BJ (cell line): ENCODE results near the gene JMJD1C. TPM values are rescaled to one million over a fixed set of nuclear protein-coding genes. Genes with fewer than 3 reads are reported as not detected.
"Not testable (repeated sequence)": the region's sequence is repeated elsewhere in the genome, so short reads cannot be mapped to it uniquely, and the experiment has no call there.

Experiments
- CTCF ChIA-PET: fragments of 350-600 bp; formaldehyde crosslinking; extraction: SDS; loops from one replicate; lab custom pipeline; 2021; ENCODE audit warnings: antibody characterized with exemption, inconsistent platforms; lab: Yijun Ruan, JAX
- POLR2A ChIA-PET: fragments of 300-600 bp; sonication (Branson Sonifier 250); formaldehyde crosslinking; extraction: SDS; loops from one replicate; lab custom pipeline; 2021; ENCODE audit warnings: antibody characterized with exemption; lab: Charles Lee
- DNase-seq: peaks from one replicate; pipeline ENCODE4 v3.0.0-alpha.2; 2011; ENCODE audit warnings: low read depth
- H3K27me3 ChIP-seq: 2 replicates; pipeline ENCODE4 v1.6.0; 2011; ENCODE audit warnings: low read length; ENCODE audit not compliant: control insufficient read depth, insufficient read depth
- H3K36me3 ChIP-seq: 2 replicates; pipeline ENCODE4 v1.5.1; 2011; ENCODE audit warnings: low read length; ENCODE audit not compliant: control insufficient read depth, insufficient read depth
- H3K4me3 ChIP-seq: 2 replicates; pipeline ENCODE4 v1.5.1; 2011; ENCODE audit warnings: low read depth, mild to moderate bottlenecking, control low read depth, low read length
- polyA plus RNA-seq: library from polyadenylated mRNA; depleted of rRNA; stranded (reverse); fragments of >200 nt; gene quantifications from 2 replicates; pipeline ENCODE4 v1.2.3, GENCODE V29; 2011
- TF ChIP-seq, protein P1 (sequence below): IDR thresholded peaks from 2 replicates; pipeline ENCODE4 v1.5.1; 2011; ENCODE audit warnings: low read depth, mild to moderate bottlenecking, control low read depth, inconsistent platforms, low read length, moderate library complexity; ENCODE audit not compliant: insufficient read depth

The JMJD1C gene
- polyA plus RNA-seq, 1 experiment = 14.2 TPM

DNA sequence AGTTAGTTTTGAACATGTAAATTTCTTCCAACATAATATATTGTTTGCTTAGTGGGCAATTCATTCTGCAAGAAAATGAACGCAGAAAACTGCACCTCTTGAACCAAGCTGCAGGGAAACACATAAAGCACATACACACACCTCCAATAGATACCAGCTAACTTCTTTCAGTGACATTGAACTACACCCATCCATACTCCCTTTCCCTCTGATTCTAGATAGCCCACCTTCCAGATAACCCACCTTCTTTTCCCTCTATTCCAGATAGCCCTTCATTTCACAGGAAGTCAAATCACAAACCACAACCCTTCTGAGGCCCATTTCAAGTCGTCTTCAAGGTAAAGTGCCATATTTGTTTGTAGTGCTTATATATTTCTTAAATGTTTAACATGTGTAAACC lies 304.2 kb downstream of the JMJD1C start:
- POLR2A ChIA-PET = no interaction called here
- H3K4me3 ChIP-seq = no peak overlapping the region
- TF ChIP-seq, protein P1, sequence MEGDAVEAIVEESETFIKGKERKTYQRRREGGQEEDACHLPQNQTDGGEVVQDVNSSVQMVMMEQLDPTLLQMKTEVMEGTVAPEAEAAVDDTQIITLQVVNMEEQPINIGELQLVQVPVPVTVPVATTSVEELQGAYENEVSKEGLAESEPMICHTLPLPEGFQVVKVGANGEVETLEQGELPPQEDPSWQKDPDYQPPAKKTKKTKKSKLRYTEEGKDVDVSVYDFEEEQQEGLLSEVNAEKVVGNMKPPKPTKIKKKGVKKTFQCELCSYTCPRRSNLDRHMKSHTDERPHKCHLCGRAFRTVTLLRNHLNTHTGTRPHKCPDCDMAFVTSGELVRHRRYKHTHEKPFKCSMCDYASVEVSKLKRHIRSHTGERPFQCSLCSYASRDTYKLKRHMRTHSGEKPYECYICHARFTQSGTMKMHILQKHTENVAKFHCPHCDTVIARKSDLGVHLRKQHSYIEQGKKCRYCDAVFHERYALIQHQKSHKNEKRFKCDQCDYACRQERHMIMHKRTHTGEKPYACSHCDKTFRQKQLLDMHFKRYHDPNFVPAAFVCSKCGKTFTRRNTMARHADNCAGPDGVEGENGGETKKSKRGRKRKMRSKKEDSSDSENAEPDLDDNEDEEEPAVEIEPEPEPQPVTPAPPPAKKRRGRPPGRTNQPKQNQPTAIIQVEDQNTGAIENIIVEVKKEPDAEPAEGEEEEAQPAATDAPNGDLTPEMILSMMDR = no peak
- CTCF ChIA-PET = interaction anchor here (0.7 to 2.2 kb wide), 4 partner anchors 344 to 568 kb away, joined by 3 to 10 read pairs (median 4); no protein-coding TSS in a partner anchor
- H3K27me3 ChIP-seq = no peaks in the 10 kb centered on the region
- DNase-seq = no peak
- H3K36me3 ChIP-seq = no peaks in the 10 kb centered on the region

GRCh38 chr10:63157845-63158624 lies 307.7 kb downstream of the JMJD1C start:
- DNase-seq = peak; percentile 41
- TF ChIP-seq, protein P1 = peak; percentile 70
- ChIA-PET POLR2A (no interaction called here), CTCF (interaction anchor here (0.6 to 5.4 kb wide), 37 partner anchors 9 to 718 kb away, joined by 3 to 42 read pairs (median 4); partner anchors contain the start of gene EGR2)
- Histone ChIP-seq H3K36me3 (peaks cover 2% of the 10 kb centered on the region; the same call in 1 of the 2 replicates), H3K27me3 (no peaks in the 10 kb centered on the region), H3K4me3 (no peak overlapping the region)

DNA sequence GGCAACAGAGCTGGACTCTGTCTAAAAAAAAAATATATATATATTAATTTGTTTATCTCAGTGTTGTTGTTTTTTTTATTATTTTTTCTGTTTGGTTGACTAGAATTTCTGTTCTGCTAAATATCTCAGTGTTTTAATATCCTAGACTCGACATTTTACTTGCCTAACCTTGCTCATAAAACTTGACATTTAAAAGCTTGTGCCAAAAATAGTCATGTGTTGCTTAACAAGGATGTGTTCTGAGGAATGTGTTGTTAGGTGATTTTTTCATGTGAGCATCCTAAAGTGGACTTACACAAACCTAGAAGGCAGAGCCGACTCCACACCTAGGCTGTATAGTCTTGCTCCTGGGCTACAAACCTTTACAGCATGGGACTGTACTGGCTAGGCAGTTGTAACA lies 309.5 kb downstream of the JMJD1C start:
- Histone ChIP-seq H3K27me3 (no peaks in the 10 kb centered on the region), H3K4me3 (no peak overlapping the region), H3K36me3 (peaks cover 5% of the 10 kb centered on the region)
- ChIA-PET POLR2A (no interaction called here), CTCF (interaction anchor here (0.7 to 5.4 kb wide), 9 partner anchors 12 to 562 kb away, joined by 3 to 42 read pairs (median 4); no protein-coding TSS in a partner anchor)
- TF ChIP-seq, protein P1 = no peak
- DNase-seq = no peak

DNA sequence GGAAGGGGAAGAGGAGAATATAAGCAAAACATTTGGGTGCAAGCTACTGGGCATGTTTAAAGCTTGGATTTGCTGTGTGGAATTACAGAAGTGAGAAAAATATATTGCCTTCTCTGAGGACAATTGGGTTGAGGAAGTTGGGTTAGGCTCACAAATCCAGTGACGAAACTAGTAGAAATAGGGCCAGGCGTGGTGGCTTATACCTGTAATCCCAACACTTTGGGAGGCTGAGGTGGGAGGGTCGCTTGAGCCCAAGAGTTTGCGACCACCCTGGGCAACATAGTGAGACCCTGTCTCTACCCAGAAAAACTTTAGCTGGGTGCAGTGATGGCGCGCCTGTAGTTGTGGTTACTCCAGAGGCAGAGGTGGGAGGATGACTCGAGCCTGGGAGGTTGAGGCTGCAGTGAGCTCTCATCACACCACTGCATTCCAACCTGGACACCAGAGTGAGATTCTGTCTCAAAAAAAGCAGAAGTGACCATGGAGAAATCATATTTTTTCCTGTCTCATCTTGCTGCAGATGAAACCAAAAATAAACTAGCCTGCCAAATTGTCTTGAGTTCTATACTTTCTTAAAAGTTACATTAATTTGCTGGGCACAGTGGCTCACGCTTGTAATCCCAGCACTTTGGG lies 310.3 kb downstream of the JMJD1C start:
- ChIA-PET CTCF (interaction anchor here (0.7 to 5.4 kb wide), 4 partner anchors 13 to 142 kb away, joined by 3 to 42 read pairs (median 14); no protein-coding TSS in a partner anchor), POLR2A (no interaction called here)
- DNase-seq = no peak
- H3K4me3 ChIP-seq = no peak overlapping the region
- H3K36me3 ChIP-seq = peaks cover 7% of the 10 kb centered on the region
- H3K27me3 ChIP-seq = no peaks in the 10 kb centered on the region
- TF ChIP-seq, protein P1 = no peak

DNA sequence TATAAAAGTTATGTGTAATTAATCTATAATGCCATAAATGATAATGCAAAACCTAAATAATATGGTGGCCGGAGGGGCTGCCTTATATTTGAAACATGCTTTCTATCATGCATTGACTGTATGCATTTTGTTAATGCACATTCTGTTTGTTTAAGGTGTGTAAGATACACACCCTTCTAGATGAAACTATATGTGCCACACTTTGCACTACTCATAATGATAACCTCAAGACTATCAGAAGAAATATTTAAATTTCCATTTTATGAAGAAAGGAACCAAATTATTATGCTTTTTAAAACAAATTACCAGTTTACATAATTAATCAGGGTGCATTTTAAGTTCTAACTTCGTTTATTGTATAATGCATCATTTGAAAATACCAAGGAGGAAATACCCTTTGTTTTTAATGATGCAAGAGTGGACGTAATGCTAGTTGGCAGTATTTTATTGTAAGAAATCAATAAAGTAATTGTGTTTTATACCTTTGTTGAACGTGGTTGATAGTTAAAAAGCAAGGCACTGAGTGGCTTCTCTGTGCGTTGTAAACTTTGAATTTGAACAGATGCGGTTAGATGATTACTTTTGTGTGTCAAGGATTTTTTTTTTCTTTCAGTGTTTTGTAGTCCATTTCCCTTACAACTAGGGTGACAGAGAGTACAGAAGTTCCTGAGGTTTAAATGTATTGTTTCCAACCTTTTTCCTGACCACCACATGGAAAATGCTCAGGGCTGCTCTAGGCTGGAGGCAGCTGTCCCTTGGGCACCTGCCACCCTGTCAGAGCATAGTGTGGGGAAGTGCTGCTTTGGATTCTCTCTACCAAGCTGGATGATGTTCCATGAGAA lies 311.0 kb downstream of the JMJD1C start:
- TF ChIP-seq, protein P1 = no peak
- H3K36me3 ChIP-seq = peaks cover 7% of the 10 kb centered on the region
- DNase-seq = no peak
- no peaks in the 10 kb centered on the region for H3K27me3 ChIP-seq
- CTCF ChIA-PET = no interaction called here
- no peak overlapping the region for H3K4me3 ChIP-seq
- POLR2A ChIA-PET = no interaction called here

GRCh38 chr10:63153868-63154545 lies 311.8 kb downstream of the JMJD1C start:
- H3K27me3 ChIP-seq, H3K36me3 ChIP-seq, H3K4me3 ChIP-seq, POLR2A ChIA-PET, DNase-seq: not testable (repeated sequence)
- CTCF ChIA-PET = interaction anchor here (0.8 kb wide), 1 partner anchor 20 kb away, joined by 3 read pairs; no protein-coding TSS in a partner anchor
